ENCODE measurements around the gene CHFR. TPM values are rescaled to one million over a fixed set of nuclear protein-coding genes. Genes with fewer than 3 reads are reported as not detected.
"Not testable (repeated sequence)": the region's sequence is repeated elsewhere in the genome, so short reads cannot be mapped to it uniquely, and the experiment has no call there.

Gene CHFR
- total RNA-seq, 2 experiments from 2014 or later: 41.2 to 42.9 TPM

- no peak for DNase-seq
- no peaks in the 10 kb centered on the region for H3K4me1 Mint-ChIP-seq (ENCODE audit: low read depth)
- no peak overlapping the region for H3K27ac Mint-ChIP-seq
- ChIA-PET POLR2A (no interaction called here), CTCF (interaction anchor here (0.6 kb wide), 1 partner anchor 658 kb away, joined by 3 read pairs; no protein-coding TSS in a partner anchor)
- no peaks in the 10 kb centered on the region for H3K9me3 Mint-ChIP-seq
- intact Hi-C loops (cut with micrococcal nuclease): no loop called here
- H3K27me3 Mint-ChIP-seq: no peaks in the 10 kb centered on the region
- H3K4me3 Mint-ChIP-seq: no peak overlapping the region
- peaks cover 32% of the 10 kb centered on the region for H3K36me3 Mint-ChIP-seq
These were observed 91.6 kb downstream of the CHFR start for GRCh38 chr12:132795847-132796246.

GRCh38 chr12:132791940-132792339, 95.5 kb downstream of the CHFR start:
- CTCF ChIA-PET; H3K4me1 Mint-ChIP-seq (ENCODE audit: low read depth); intact Hi-C loops (cut with micrococcal nuclease); POLR2A ChIA-PET; H3K27me3 Mint-ChIP-seq; H3K4me3 Mint-ChIP-seq; DNase-seq; H3K9me3 Mint-ChIP-seq; H3K27ac Mint-ChIP-seq: not testable (repeated sequence)
- peaks cover 37% of the 10 kb centered on the region for H3K36me3 Mint-ChIP-seq

GRCh38 chr12:132789099-132789471, 98.3 kb downstream of the CHFR start:
- H3K36me3 Mint-ChIP-seq: peaks cover 42% of the 10 kb centered on the region
- POLR2A ChIA-PET: no interaction called here

GRCh38 chr12:132788375-132789098, 98.9 kb downstream of the CHFR start:
- intact Hi-C loops (cut with micrococcal nuclease): no loop called here
- no peak overlapping the region for H3K4me3 Mint-ChIP-seq
- no peak for DNase-seq
- ChIA-PET POLR2A (no interaction called here), CTCF (no interaction called here)
- no peaks in the 10 kb centered on the region for H3K4me1 Mint-ChIP-seq (ENCODE audit: low read depth)
- peaks cover 44% of the 10 kb centered on the region for H3K36me3 Mint-ChIP-seq
- no peaks in the 10 kb centered on the region for H3K9me3 Mint-ChIP-seq
- no peaks in the 10 kb centered on the region for H3K27me3 Mint-ChIP-seq
- H3K27ac Mint-ChIP-seq: no peak overlapping the region

More at GRCh38 chr12:132789099-132789471, 98.3 kb downstream of the CHFR start:
- Mint-ChIP-seq H3K27ac (no peak overlapping the region), H3K4me1 (ENCODE audit: low read depth) (no peaks in the 10 kb centered on the region), H3K4me3 (no peak overlapping the region), H3K27me3 (no peaks in the 10 kb centered on the region), H3K9me3 (no peaks in the 10 kb centered on the region)
- DNase-seq: no peak
- CTCF ChIA-PET: no interaction called here
- intact Hi-C loops (cut with micrococcal nuclease): no loop called here

- Mint-ChIP-seq H3K27ac (no peak overlapping the region), H3K36me3 (peaks cover 48% of the 10 kb centered on the region)
These were observed 99.5 kb downstream of the CHFR start for GRCh38 chr12:132787877-132788276.

GRCh38 chr12:132786192-132786591, 101.2 kb downstream of the CHFR start:
- Mint-ChIP-seq H3K27ac (no peak overlapping the region), H3K9me3 (no peaks in the 10 kb centered on the region), H3K36me3 (peaks cover 42% of the 10 kb centered on the region), H3K4me3 (no peak overlapping the region), H3K4me1 (ENCODE audit: low read depth) (no peaks in the 10 kb centered on the region), H3K27me3 (no peaks in the 10 kb centered on the region)
- DNase-seq: no peak
- CTCF ChIA-PET: no interaction called here
- intact Hi-C loops (cut with micrococcal nuclease): no loop called here
- POLR2A ChIA-PET: no interaction called here

More at GRCh38 chr12:132787877-132788276, 99.5 kb downstream of the CHFR start:
- no peak overlapping the region for H3K4me3 Mint-ChIP-seq
- ChIA-PET CTCF (no interaction called here), POLR2A (no interaction called here)
- no peak for DNase-seq
- H3K4me1 Mint-ChIP-seq (ENCODE audit: low read depth): no peaks in the 10 kb centered on the region
- intact Hi-C loops (cut with micrococcal nuclease): no loop called here
- H3K9me3 Mint-ChIP-seq: no peaks in the 10 kb centered on the region
- no peaks in the 10 kb centered on the region for H3K27me3 Mint-ChIP-seq

GRCh38 chr12:132784580-132784979, 102.8 kb downstream of the CHFR start:
- POLR2A ChIA-PET: no interaction called here
- H3K36me3 Mint-ChIP-seq: peaks cover 53% of the 10 kb centered on the region

GRCh38 chr12:132783917-132784531, 103.4 kb downstream of the CHFR start:
- Mint-ChIP-seq H3K27me3 (no peaks in the 10 kb centered on the region), H3K4me1 (ENCODE audit: low read depth) (no peaks in the 10 kb centered on the region)

More at GRCh38 chr12:132784580-132784979, 102.8 kb downstream of the CHFR start:
- DNase-seq: no peak
- Mint-ChIP-seq H3K4me3 (no peak overlapping the region), H3K9me3 (no peaks in the 10 kb centered on the region), H3K27me3 (no peaks in the 10 kb centered on the region), H3K4me1 (ENCODE audit: low read depth) (no peaks in the 10 kb centered on the region), H3K27ac (no peak overlapping the region)
- intact Hi-C loops (cut with micrococcal nuclease): no loop called here
- CTCF ChIA-PET: no interaction called here

More at GRCh38 chr12:132783917-132784531, 103.4 kb downstream of the CHFR start:
- no peak for DNase-seq
- no peak overlapping the region for H3K4me3 Mint-ChIP-seq
- no peak overlapping the region for H3K27ac Mint-ChIP-seq
- H3K36me3 Mint-ChIP-seq: peaks cover 50% of the 10 kb centered on the region
- no peaks in the 10 kb centered on the region for H3K9me3 Mint-ChIP-seq
- CTCF ChIA-PET: no interaction called here
- intact Hi-C loops (cut with micrococcal nuclease): no loop called here
- POLR2A ChIA-PET: no interaction called here

Other genes starting within 250 kb of the CHFR start
- 100 to 1,000 TPM; 112 to 114 TPM for gene POLE, start 200.3 kb downstream of the CHFR start, total RNA-seq
- gene PXMP2, start 200.0 kb downstream of the CHFR start, total RNA-seq: 10 to 100 TPM; 17.8 to 20.9 TPM
- gene PGAM5, start 176.8 kb downstream of the CHFR start, total RNA-seq: 10 to 100 TPM; 54.3 to 56.4 TPM
- 100 to 1,000 TPM; 112 to 123 TPM for gene ANKLE2, start 125.8 kb downstream of the CHFR start, total RNA-seq
- gene GOLGA3, start 58.7 kb downstream of the CHFR start, total RNA-seq: 10 to 100 TPM; 41.7 to 44.2 TPM
- 1 to 10 TPM; 4.6 to 5.3 TPM for gene ZNF605, start 68.7 kb upstream of the CHFR start, total RNA-seq
- gene ZNF26, start 98.8 kb upstream of the CHFR start, total RNA-seq: 10 to 100 TPM; 10.2 to 10.8 TPM
- 10 to 100 TPM; 10.1 to 11.8 TPM for gene ZNF84, start 149.9 kb upstream of the CHFR start, total RNA-seq
- gene ZNF140, start 193.3 kb upstream of the CHFR start, total RNA-seq: 10 to 100 TPM; 11.8 to 14.1 TPM
- 1 to 10 TPM; 1.1 to 1.2 TPM for gene ZNF891, start 242.7 kb upstream of the CHFR start, total RNA-seq
- gene ZNF10, start 243.0 kb upstream of the CHFR start, total RNA-seq: 1 to 10 TPM; 3.7 to 4.1 TPM

Data from activated CD4-positive, alpha-beta memory T cell treated with anti-CD3 and anti-CD28 coated beads for 36 hours (primary cell).